Fibroblast of peridontal ligament (primary cell): Measurements from ENCODE around the gene GNAO1.
A peak's percentile ranks its signal among the peaks of the same experiment; 100 is the strongest.
"Not testable (repeated sequence)": the region's sequence is repeated elsewhere in the genome, so short reads cannot be mapped to it uniquely, and the experiment has no call there.

ENCODE experiments used
- DNase-seq: peaks from one replicate; pipeline ENCODE4 v3.0.0-alpha.2; 2010; ENCODE audit errors: extremely low read depth

The GNAO1 gene

GRCh38 chr16:56389554-56389953, 198.3 kb downstream of the GNAO1 start:
- DNase-seq: peak; percentile 92

- not testable (repeated sequence) for DNase-seq
Measured at GRCh38 chr16:56396724-56397123, 205.4 kb downstream of the GNAO1 start.

DNA sequence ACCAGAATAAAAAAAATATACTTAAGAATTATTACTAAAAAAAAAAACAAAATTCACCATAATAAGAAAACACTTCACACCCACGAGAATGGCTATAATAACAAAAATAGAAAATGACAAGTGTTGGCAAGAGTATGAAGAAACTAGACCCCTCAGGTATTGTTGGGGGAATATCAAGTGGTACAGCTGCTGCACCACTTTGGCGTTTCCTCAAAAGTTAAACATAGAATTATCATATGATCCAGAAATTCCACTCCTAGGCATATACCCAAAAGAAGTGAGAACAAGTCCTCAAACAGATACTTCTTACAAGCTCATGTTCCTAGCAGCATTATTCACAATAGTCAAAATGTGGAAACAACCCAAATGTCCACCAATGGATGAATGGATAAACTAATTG, 207.8 kb downstream of the GNAO1 start:
- DNase-seq: no peak

- DNase-seq: no peak
Measured at GRCh38 chr16:56399486-56399885, 208.2 kb downstream of the GNAO1 start.

GRCh38 chr16:56400458-56400857, 209.2 kb downstream of the GNAO1 start:
- no peak for DNase-seq

DNA sequence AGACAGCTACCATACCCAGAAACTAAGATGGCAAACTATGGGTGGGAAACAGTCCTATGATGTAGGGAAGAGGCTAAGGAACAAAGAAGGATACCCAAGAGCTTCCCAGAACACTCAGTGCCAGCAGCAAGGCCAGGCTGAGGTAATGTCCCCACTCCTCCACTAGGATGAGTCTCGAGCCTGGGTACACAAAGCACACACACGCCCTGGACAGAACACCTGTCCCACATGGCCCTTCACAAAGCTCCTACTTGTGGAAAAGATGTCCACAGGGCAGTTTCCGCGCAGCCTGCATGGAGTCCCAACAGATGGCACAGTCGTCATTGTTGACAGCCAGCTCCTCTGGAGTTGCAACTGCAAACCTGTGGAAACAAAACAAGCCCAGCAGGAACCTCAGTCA, 210.2 kb downstream of the GNAO1 start:
- DNase-seq: no peak

GRCh38 chr16:56405977-56406672, 214.8 kb downstream of the GNAO1 start:
- DNase-seq: no peak
